ENCODE results near the gene HS6ST2.

HS6ST2 gene

GRCh38 chrX:132748909-132749308, 209.5 kb downstream of the HS6ST2 start:
- H3K36me3 ChIP-seq (ENCODE audit: control insufficient read depth in 1 of 2, insufficient read depth in 2 of 2, low read length in 2 of 2): no peaks in the 10 kb centered on the region
- no peaks in the 10 kb centered on the region for H3K4me1 ChIP-seq (ENCODE audit: control insufficient read depth in 1 of 2, insufficient read depth in 2 of 2, low read length in 2 of 2)
- no peak overlapping the region for H3K4me3 ChIP-seq (ENCODE audit: low read depth in 1 of 2, low read length in 2 of 2)
- H3K9ac ChIP-seq (ENCODE audit: low read depth in 1 of 2, low read length in 2 of 2): no peak overlapping the region
- no peaks in the 10 kb centered on the region for H3K9me3 ChIP-seq (ENCODE audit: control insufficient read depth in 1 of 2, low read length in 2 of 2)
- no peaks in the 10 kb centered on the region for H3K27me3 ChIP-seq (ENCODE audit: control insufficient read depth in 1 of 2, insufficient read depth in 2 of 2, low read length in 2 of 2)
- no peak overlapping the region for H3K27ac ChIP-seq (ENCODE audit: low read depth, low read length)

GRCh38 chrX:132748268-132748667, 210.2 kb downstream of the HS6ST2 start:
- no peaks in the 10 kb centered on the region for H3K36me3 ChIP-seq (ENCODE audit: control insufficient read depth in 1 of 2, insufficient read depth in 2 of 2, low read length in 2 of 2)
- no peak overlapping the region for H3K9ac ChIP-seq (ENCODE audit: low read depth in 1 of 2, low read length in 2 of 2)
- no peaks in the 10 kb centered on the region for H3K9me3 ChIP-seq (ENCODE audit: control insufficient read depth in 1 of 2, low read length in 2 of 2)
- no peak overlapping the region for H3K27ac ChIP-seq (ENCODE audit: low read depth, low read length)
- H3K4me1 ChIP-seq (ENCODE audit: control insufficient read depth in 1 of 2, insufficient read depth in 2 of 2, low read length in 2 of 2): no peaks in the 10 kb centered on the region
- H3K27me3 ChIP-seq (ENCODE audit: control insufficient read depth in 1 of 2, insufficient read depth in 2 of 2, low read length in 2 of 2): no peaks in the 10 kb centered on the region
- H3K4me3 ChIP-seq (ENCODE audit: low read depth in 1 of 2, low read length in 2 of 2): no peak overlapping the region

- Histone ChIP-seq H3K9me3 (ENCODE audit: control insufficient read depth in 1 of 2, low read length in 2 of 2) (no peaks in the 10 kb centered on the region), H3K36me3 (ENCODE audit: control insufficient read depth in 1 of 2, insufficient read depth in 2 of 2, low read length in 2 of 2) (no peaks in the 10 kb centered on the region), H3K4me1 (ENCODE audit: control insufficient read depth in 1 of 2, insufficient read depth in 2 of 2, low read length in 2 of 2) (no peaks in the 10 kb centered on the region), H3K27ac (ENCODE audit: low read depth, low read length) (no peak overlapping the region), H3K4me3 (ENCODE audit: low read depth in 1 of 2, low read length in 2 of 2) (no peak overlapping the region), H3K9ac (ENCODE audit: low read depth in 1 of 2, low read length in 2 of 2) (no peak overlapping the region), H3K27me3 (ENCODE audit: control insufficient read depth in 1 of 2, insufficient read depth in 2 of 2, low read length in 2 of 2) (no peaks in the 10 kb centered on the region)
Observed at GRCh38 chrX:132745593-132745992, 212.8 kb downstream of the HS6ST2 start.

- Histone ChIP-seq H3K9me3 (ENCODE audit: control insufficient read depth in 1 of 2, low read length in 2 of 2) (no peaks in the 10 kb centered on the region), H3K4me1 (ENCODE audit: control insufficient read depth in 1 of 2, insufficient read depth in 2 of 2, low read length in 2 of 2) (no peaks in the 10 kb centered on the region), H3K27me3 (ENCODE audit: control insufficient read depth in 1 of 2, insufficient read depth in 2 of 2, low read length in 2 of 2) (no peaks in the 10 kb centered on the region)
Observed at GRCh38 chrX:132744470-132744869, 214.0 kb downstream of the HS6ST2 start.

GRCh38 chrX:132743086-132743485, 215.3 kb downstream of the HS6ST2 start:
- Histone ChIP-seq H3K4me1 (ENCODE audit: control insufficient read depth in 1 of 2, insufficient read depth in 2 of 2, low read length in 2 of 2) (no peaks in the 10 kb centered on the region), H3K9me3 (ENCODE audit: control insufficient read depth in 1 of 2, low read length in 2 of 2) (no peaks in the 10 kb centered on the region), H3K27me3 (ENCODE audit: control insufficient read depth in 1 of 2, insufficient read depth in 2 of 2, low read length in 2 of 2) (no peaks in the 10 kb centered on the region), H3K4me3 (ENCODE audit: low read depth in 1 of 2, low read length in 2 of 2) (no peak overlapping the region), H3K27ac (ENCODE audit: low read depth, low read length) (no peak overlapping the region), H3K36me3 (ENCODE audit: control insufficient read depth in 1 of 2, insufficient read depth in 2 of 2, low read length in 2 of 2) (no peaks in the 10 kb centered on the region), H3K9ac (ENCODE audit: low read depth in 1 of 2, low read length in 2 of 2) (no peak overlapping the region)

More at GRCh38 chrX:132744470-132744869, 214.0 kb downstream of the HS6ST2 start:
- Histone ChIP-seq H3K9ac (ENCODE audit: low read depth in 1 of 2, low read length in 2 of 2) (no peak overlapping the region), H3K27ac (ENCODE audit: low read depth, low read length) (no peak overlapping the region), H3K36me3 (ENCODE audit: control insufficient read depth in 1 of 2, insufficient read depth in 2 of 2, low read length in 2 of 2) (no peaks in the 10 kb centered on the region), H3K4me3 (ENCODE audit: low read depth in 1 of 2, low read length in 2 of 2) (no peak overlapping the region)

GRCh38 chrX:132742246-132742645, 216.2 kb downstream of the HS6ST2 start:
- Histone ChIP-seq H3K9me3 (ENCODE audit: control insufficient read depth in 1 of 2, low read length in 2 of 2) (no peaks in the 10 kb centered on the region), H3K36me3 (ENCODE audit: control insufficient read depth in 1 of 2, insufficient read depth in 2 of 2, low read length in 2 of 2) (no peaks in the 10 kb centered on the region), H3K9ac (ENCODE audit: low read depth in 1 of 2, low read length in 2 of 2) (no peak overlapping the region), H3K4me1 (ENCODE audit: control insufficient read depth in 1 of 2, insufficient read depth in 2 of 2, low read length in 2 of 2) (no peaks in the 10 kb centered on the region), H3K4me3 (ENCODE audit: low read depth in 1 of 2, low read length in 2 of 2) (no peak overlapping the region), H3K27ac (ENCODE audit: low read depth, low read length) (no peak overlapping the region), H3K27me3 (ENCODE audit: control insufficient read depth in 1 of 2, insufficient read depth in 2 of 2, low read length in 2 of 2) (no peaks in the 10 kb centered on the region)

GRCh38 chrX:132741689-132742088, 216.7 kb downstream of the HS6ST2 start:
- Histone ChIP-seq H3K27ac (ENCODE audit: low read depth, low read length) (no peak overlapping the region), H3K9me3 (ENCODE audit: control insufficient read depth in 1 of 2, low read length in 2 of 2) (no peaks in the 10 kb centered on the region)

GRCh38 chrX:132740316-132741123, 217.9 kb downstream of the HS6ST2 start:
- H3K36me3 ChIP-seq (ENCODE audit: control insufficient read depth in 1 of 2, insufficient read depth in 2 of 2, low read length in 2 of 2): no peaks in the 10 kb centered on the region
- H3K4me3 ChIP-seq (ENCODE audit: low read depth in 1 of 2, low read length in 2 of 2): no peak overlapping the region
- no peaks in the 10 kb centered on the region for H3K9me3 ChIP-seq (ENCODE audit: control insufficient read depth in 1 of 2, low read length in 2 of 2)
- H3K27me3 ChIP-seq (ENCODE audit: control insufficient read depth in 1 of 2, insufficient read depth in 2 of 2, low read length in 2 of 2): no peaks in the 10 kb centered on the region
- H3K27ac ChIP-seq (ENCODE audit: low read depth, low read length): no peak overlapping the region
- no peak overlapping the region for H3K9ac ChIP-seq (ENCODE audit: low read depth in 1 of 2, low read length in 2 of 2)
- no peaks in the 10 kb centered on the region for H3K4me1 ChIP-seq (ENCODE audit: control insufficient read depth in 1 of 2, insufficient read depth in 2 of 2, low read length in 2 of 2)

More at GRCh38 chrX:132741689-132742088, 216.7 kb downstream of the HS6ST2 start:
- Histone ChIP-seq H3K36me3 (ENCODE audit: control insufficient read depth in 1 of 2, insufficient read depth in 2 of 2, low read length in 2 of 2) (no peaks in the 10 kb centered on the region), H3K4me1 (ENCODE audit: control insufficient read depth in 1 of 2, insufficient read depth in 2 of 2, low read length in 2 of 2) (no peaks in the 10 kb centered on the region), H3K9ac (ENCODE audit: low read depth in 1 of 2, low read length in 2 of 2) (no peak overlapping the region), H3K27me3 (ENCODE audit: control insufficient read depth in 1 of 2, insufficient read depth in 2 of 2, low read length in 2 of 2) (no peaks in the 10 kb centered on the region), H3K4me3 (ENCODE audit: low read depth in 1 of 2, low read length in 2 of 2) (no peak overlapping the region)

GRCh38 chrX:132738951-132739350, 219.5 kb downstream of the HS6ST2 start:
- H3K27me3 ChIP-seq (ENCODE audit: control insufficient read depth in 1 of 2, insufficient read depth in 2 of 2, low read length in 2 of 2): no peaks in the 10 kb centered on the region
- no peak overlapping the region for H3K4me3 ChIP-seq (ENCODE audit: low read depth in 1 of 2, low read length in 2 of 2)
- H3K27ac ChIP-seq (ENCODE audit: low read depth, low read length): no peak overlapping the region
- no peaks in the 10 kb centered on the region for H3K9me3 ChIP-seq (ENCODE audit: control insufficient read depth in 1 of 2, low read length in 2 of 2)
- no peak overlapping the region for H3K9ac ChIP-seq (ENCODE audit: low read depth in 1 of 2, low read length in 2 of 2)
- H3K36me3 ChIP-seq (ENCODE audit: control insufficient read depth in 1 of 2, insufficient read depth in 2 of 2, low read length in 2 of 2): no peaks in the 10 kb centered on the region
- no peaks in the 10 kb centered on the region for H3K4me1 ChIP-seq (ENCODE audit: control insufficient read depth in 1 of 2, insufficient read depth in 2 of 2, low read length in 2 of 2)

GRCh38 chrX:132737743-132738142, 220.7 kb downstream of the HS6ST2 start:
- no peaks in the 10 kb centered on the region for H3K4me1 ChIP-seq (ENCODE audit: control insufficient read depth in 1 of 2, insufficient read depth in 2 of 2, low read length in 2 of 2)
- H3K9ac ChIP-seq (ENCODE audit: low read depth in 1 of 2, low read length in 2 of 2): no peak overlapping the region
- no peaks in the 10 kb centered on the region for H3K9me3 ChIP-seq (ENCODE audit: control insufficient read depth in 1 of 2, low read length in 2 of 2)
- no peak overlapping the region for H3K27ac ChIP-seq (ENCODE audit: low read depth, low read length)
- no peaks in the 10 kb centered on the region for H3K27me3 ChIP-seq (ENCODE audit: control insufficient read depth in 1 of 2, insufficient read depth in 2 of 2, low read length in 2 of 2)
- H3K4me3 ChIP-seq (ENCODE audit: low read depth in 1 of 2, low read length in 2 of 2): no peak overlapping the region
- no peaks in the 10 kb centered on the region for H3K36me3 ChIP-seq (ENCODE audit: control insufficient read depth in 1 of 2, insufficient read depth in 2 of 2, low read length in 2 of 2)
